Measurements from ENCODE around the gene PTPRD. TPM values are rescaled to one million over a fixed set of nuclear protein-coding genes. Genes with fewer than 3 reads are reported as not detected.

Gene PTPRD
- total and polyA plus RNA-seq, 2 donors (not counting 1 experiment from before 2014, with no cell fraction given): not detected

- TF ChIP-seq EZH2 (IDR thresholded peaks at IDR 0.05; ENCODE audit: borderline replicate concordance, insufficient read depth, low read depth, low read length, poor library complexity, severe bottlenecking) (no peak), CTCF (IDR thresholded peaks at IDR 0.05) (no peak)
- POLR2A ChIA-PET: no interaction called here
- DNase-seq (no peak), ATAC-seq (ENCODE audit: low read depth) (no peak)
- Mint-ChIP-seq H3K27me3 (no peaks in the 10 kb centered on the region), H3K4me1 (peaks cover 11% of the 10 kb centered on the region), H3K4me3 (no peak overlapping the region), H3K9me3 (ENCODE audit: insufficient read depth) (no peaks in the 10 kb centered on the region), H3K27ac (no peak overlapping the region)
- Histone ChIP-seq H3K27ac (ENCODE audit: low read length in 2 of 2) (no peak overlapping the region), H3K4me1 (ENCODE audit: control insufficient read depth in 2 of 2, insufficient read depth in 2 of 2, low read length in 2 of 2) (peaks cover 0 to 6% of the 10 kb centered on the region in 2 donors), H3K27me3 (replicated peaks in 1 of 4; ENCODE audit: control extremely low read depth in 1 of 4, control insufficient read depth in 3 of 4, insufficient read depth in 4 of 4, low read length in 3 of 4) (no peaks in the 10 kb centered on the region), H3K9ac (ENCODE audit: low read length) (no peak overlapping the region), H3K9me3 (ENCODE audit: control extremely low read depth in 1 of 3, control insufficient read depth in 2 of 3, insufficient read depth in 1 of 3, low read length in 2 of 3) (no peaks in the 10 kb centered on the region), H2AFZ (ENCODE audit: insufficient read depth, low read depth, low read length, poor library complexity, severe bottlenecking) (no peak overlapping the region), H3K4me3 (ENCODE audit: control extremely low read depth in 1 of 5, extremely low read depth in 1 of 5, insufficient read depth in 1 of 5, low read depth in 2 of 5, low read length in 4 of 5) (no peak overlapping the region), H3K4me2 (replicated peaks; ENCODE audit: low read depth, low read length, poor library complexity, severe bottlenecking) (no peak overlapping the region), H3K79me2 (ENCODE audit: control insufficient read depth, insufficient read depth, low read length) (no peaks in the 10 kb centered on the region), H3K36me3 (replicated peaks in 1 of 2; ENCODE audit: control extremely low read depth in 1 of 2, control insufficient read depth in 1 of 2, extremely low read depth in 1 of 2, insufficient read depth in 2 of 2, low read length in 1 of 2) (no peaks in the 10 kb centered on the region), H4K20me1 (ENCODE audit: control insufficient read depth, insufficient read depth, low read length, poor library complexity, severe bottlenecking) (no peaks in the 10 kb centered on the region)
- CTCF ChIA-PET: no interaction called here
- WGBS (ENCODE audit: insufficient coverage): 100% methylated on average over 3 of the region's 5 CpGs
- intact Hi-C loops (cut with micrococcal nuclease): no loop called here
These were observed 2181.9 kb downstream of the PTPRD start for GRCh38 chr9:8430945-8431344.

GRCh38 chr9:8429768-8430167, 2183.0 kb downstream of the PTPRD start:
- Histone ChIP-seq H3K27me3 (replicated peaks in 1 of 4; ENCODE audit: control extremely low read depth in 1 of 4, control insufficient read depth in 3 of 4, insufficient read depth in 4 of 4, low read length in 3 of 4) (no peaks in the 10 kb centered on the region), H3K36me3 (replicated peaks in 1 of 2; ENCODE audit: control extremely low read depth in 1 of 2, control insufficient read depth in 1 of 2, extremely low read depth in 1 of 2, insufficient read depth in 2 of 2, low read length in 1 of 2) (no peaks in the 10 kb centered on the region), H3K27ac (ENCODE audit: low read length in 2 of 2) (no peak overlapping the region), H2AFZ (ENCODE audit: insufficient read depth, low read depth, low read length, poor library complexity, severe bottlenecking) (no peak overlapping the region), H4K20me1 (ENCODE audit: control insufficient read depth, insufficient read depth, low read length, poor library complexity, severe bottlenecking) (no peaks in the 10 kb centered on the region), H3K4me1 (ENCODE audit: control insufficient read depth in 2 of 2, insufficient read depth in 2 of 2, low read length in 2 of 2) (peaks cover 0 to 6% of the 10 kb centered on the region in 2 donors), H3K9me3 (ENCODE audit: control extremely low read depth in 1 of 3, control insufficient read depth in 2 of 3, insufficient read depth in 1 of 3, low read length in 2 of 3) (no peaks in the 10 kb centered on the region), H3K4me2 (replicated peaks; ENCODE audit: low read depth, low read length, poor library complexity, severe bottlenecking) (no peak overlapping the region), H3K79me2 (ENCODE audit: control insufficient read depth, insufficient read depth, low read length) (no peaks in the 10 kb centered on the region), H3K4me3 (ENCODE audit: control extremely low read depth in 1 of 5, extremely low read depth in 1 of 5, insufficient read depth in 1 of 5, low read depth in 2 of 5, low read length in 4 of 5) (no peak overlapping the region), H3K9ac (ENCODE audit: low read length) (no peak overlapping the region)
- TF ChIP-seq CTCF (IDR thresholded peaks at IDR 0.05) (no peak), EZH2 (IDR thresholded peaks at IDR 0.05; ENCODE audit: borderline replicate concordance, insufficient read depth, low read depth, low read length, poor library complexity, severe bottlenecking) (no peak)
- ATAC-seq (ENCODE audit: low read depth): no peak
- H3K27me3 Mint-ChIP-seq: no peaks in the 10 kb centered on the region
- CTCF ChIA-PET: no interaction called here
- intact Hi-C loops (cut with micrococcal nuclease): no loop called here
- peaks cover 11% of the 10 kb centered on the region for H3K4me1 Mint-ChIP-seq
- no peaks in the 10 kb centered on the region for H3K9me3 Mint-ChIP-seq (ENCODE audit: insufficient read depth)
- H3K4me3 Mint-ChIP-seq: no peak overlapping the region
- no peak for DNase-seq
- POLR2A ChIA-PET: no interaction called here
- WGBS (ENCODE audit: insufficient coverage): no CpG with 5 or more reads among the region's 1 CpG
- no peak overlapping the region for H3K27ac Mint-ChIP-seq

Data from B cell (primary cell).